GM12864 (cell line): Measurements from ENCODE around the gene CASP6.

Experiments
- DNase-seq: peaks from one replicate; pipeline ENCODE4 v3.0.0-alpha.2; 2011; ENCODE audit warnings: low read depth
- H3K4me3 ChIP-seq: 2 replicates; pipeline ENCODE4 v1.5.1; 2011; ENCODE audit warnings: mild to moderate bottlenecking, low read depth, low read length, control low read depth
- TF ChIP-seq, protein P1 (sequence below): IDR thresholded peaks from 2 replicates; pipeline ENCODE4 v1.5.1; 2011; ENCODE audit warnings: low read depth, mild to moderate bottlenecking, moderate library complexity, low read length, control low read depth, inconsistent platforms; ENCODE audit errors: missing control alignments

Gene CASP6

DNA sequence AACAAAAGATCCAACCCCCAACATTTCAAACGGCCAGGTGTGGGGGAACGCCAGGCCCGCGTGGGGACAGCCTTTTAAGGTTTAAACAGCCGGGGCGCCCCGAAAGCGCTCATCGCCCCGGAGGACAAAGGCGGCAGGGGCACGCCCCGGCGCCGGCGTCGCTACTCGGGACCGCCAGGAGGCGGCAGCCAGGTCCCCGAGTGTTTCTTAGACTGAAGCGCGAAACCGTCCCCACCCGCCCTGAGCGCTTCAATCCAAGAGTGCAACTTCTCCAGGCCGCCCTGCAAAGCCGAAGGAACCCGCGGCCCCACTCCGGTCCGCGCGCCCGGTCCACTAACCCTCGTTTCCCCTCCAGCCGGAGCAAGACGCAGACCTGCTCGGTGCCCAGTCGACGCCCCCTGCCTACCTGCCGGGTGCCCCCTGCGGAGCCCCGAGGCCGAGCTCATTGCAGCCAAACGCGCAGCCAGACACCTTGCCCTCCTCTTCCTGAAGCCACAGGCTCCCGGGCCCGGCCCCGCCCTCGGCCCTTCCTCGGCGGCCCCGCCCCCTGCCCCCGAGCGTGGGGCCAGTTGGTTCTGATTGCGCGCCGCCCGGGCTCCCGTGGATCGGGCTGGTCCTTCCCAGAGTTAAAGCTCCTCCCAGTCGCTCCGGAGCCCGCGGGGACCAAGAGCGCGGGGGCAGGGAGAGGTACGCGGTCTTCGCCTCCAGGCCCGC, at the start of gene CASP6:
CASP6 (minus strand) TSS at position 496 of the 714 bp plus-strand sequence; CDS start at position 446, 50 bp downstream.
- peak within 1 kb of the TSS; percentile 87 for H3K4me3 ChIP-seq
- TF ChIP-seq, protein P1, sequence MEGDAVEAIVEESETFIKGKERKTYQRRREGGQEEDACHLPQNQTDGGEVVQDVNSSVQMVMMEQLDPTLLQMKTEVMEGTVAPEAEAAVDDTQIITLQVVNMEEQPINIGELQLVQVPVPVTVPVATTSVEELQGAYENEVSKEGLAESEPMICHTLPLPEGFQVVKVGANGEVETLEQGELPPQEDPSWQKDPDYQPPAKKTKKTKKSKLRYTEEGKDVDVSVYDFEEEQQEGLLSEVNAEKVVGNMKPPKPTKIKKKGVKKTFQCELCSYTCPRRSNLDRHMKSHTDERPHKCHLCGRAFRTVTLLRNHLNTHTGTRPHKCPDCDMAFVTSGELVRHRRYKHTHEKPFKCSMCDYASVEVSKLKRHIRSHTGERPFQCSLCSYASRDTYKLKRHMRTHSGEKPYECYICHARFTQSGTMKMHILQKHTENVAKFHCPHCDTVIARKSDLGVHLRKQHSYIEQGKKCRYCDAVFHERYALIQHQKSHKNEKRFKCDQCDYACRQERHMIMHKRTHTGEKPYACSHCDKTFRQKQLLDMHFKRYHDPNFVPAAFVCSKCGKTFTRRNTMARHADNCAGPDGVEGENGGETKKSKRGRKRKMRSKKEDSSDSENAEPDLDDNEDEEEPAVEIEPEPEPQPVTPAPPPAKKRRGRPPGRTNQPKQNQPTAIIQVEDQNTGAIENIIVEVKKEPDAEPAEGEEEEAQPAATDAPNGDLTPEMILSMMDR, result peak; percentile 77
- DNase-seq, result peak; percentile 60

DNA sequence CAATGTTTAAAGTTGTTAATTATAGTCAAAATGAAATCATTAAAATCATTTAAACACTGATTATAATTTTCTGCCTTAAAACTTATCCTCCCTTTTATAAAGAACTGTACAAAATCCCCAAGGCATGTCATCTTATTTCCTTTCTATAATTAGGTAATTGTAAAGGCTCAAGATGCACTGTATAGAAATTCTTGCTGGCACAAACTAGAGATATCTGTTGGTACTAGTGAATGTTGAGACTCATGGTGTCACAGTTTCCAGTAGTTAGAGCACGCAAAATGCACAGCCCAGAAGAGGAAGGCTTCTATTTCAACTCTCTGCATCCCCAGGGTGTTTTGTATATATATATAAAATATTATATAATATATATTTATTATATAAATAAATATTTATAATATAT, 49.3 kb upstream of the CASP6 start:
- H3K4me3 ChIP-seq, result no peak overlapping the region
- TF ChIP-seq, protein P1, result no peak
- no peak for DNase-seq

DNA sequence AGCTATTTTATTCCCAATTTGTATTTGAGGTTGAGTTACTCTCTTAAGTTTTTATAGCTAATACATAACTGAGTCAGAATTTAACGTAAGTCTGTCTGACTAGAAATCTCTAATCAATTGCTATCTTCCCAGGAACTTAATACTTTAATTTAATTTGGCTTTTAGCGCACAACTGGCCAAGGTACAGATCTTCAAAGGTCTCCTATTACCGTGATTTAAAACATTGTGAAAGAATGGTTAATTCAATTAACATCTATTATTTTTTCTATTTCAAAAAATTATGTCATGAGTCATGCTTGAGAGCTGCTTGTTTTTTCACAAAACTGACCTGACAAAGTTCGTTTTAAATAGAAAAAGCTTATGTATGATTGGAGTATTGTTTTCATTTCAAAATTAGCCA, 48.6 kb upstream of the CASP6 start:
- no peak overlapping the region for H3K4me3 ChIP-seq
- DNase-seq, result no peak
- TF ChIP-seq, protein P1, result no peak

DNA sequence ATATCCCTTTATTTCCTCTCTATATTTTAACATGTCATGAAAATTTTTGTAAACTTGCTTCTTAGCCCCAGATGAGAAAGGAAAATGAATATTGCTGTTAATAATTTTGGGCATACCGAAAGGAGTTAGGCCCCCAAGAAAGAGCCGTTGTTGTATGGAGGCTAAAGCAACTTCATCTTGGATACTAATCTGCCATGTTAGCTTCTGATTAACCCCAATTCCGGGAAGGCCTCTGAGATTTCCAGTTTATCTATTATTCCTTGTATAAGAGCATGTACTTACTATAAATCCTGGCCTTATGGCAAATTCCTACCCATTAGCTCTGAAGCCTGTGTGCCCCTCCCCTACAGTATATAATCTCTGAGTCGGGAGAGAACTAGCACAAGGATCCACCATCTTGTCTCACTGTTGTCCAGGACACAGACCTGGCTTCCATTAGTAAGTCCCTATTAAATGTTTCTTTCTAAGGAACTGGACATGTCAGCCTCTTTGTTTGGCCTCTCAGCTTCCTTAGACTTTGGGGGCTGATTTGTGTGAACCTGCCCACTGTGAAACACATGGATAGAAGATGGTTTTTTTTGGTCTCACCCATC, 47.5 kb upstream of the CASP6 start:
- no peak overlapping the region for H3K4me3 ChIP-seq
- TF ChIP-seq, protein P1, result no peak
- no peak for DNase-seq

DNA sequence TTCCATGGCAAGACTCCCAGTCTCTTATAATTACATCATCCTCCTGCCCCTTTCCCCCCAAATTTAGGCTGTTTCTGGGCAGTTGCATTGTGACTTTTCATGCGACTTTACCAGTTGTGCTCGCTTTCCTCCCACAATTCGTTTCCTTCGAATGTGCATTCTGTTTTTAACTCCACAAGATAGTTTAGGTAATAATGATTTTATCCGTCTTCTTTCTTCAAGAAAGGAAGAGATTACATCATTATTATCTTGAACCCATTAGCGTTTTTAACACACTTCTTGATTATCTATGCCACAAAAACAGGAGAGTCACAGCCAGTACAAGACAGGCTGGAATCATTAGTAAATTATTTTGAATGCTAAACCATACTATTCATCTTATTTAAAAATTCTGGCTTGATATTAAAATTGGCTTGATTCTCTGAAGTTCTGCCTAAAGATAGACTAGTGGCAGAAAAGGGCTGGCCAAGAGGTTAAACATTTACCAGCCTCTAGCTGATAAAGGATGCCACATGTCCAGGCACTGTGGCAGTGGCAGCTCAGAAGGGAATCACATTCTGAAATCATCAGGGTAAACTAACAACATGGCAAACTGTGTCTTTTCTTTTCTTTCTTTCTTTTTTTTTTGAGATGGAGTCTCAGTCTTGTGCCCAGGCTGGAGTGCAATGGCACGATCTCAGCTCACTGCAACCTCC, 46.3 kb upstream of the CASP6 start:
- TF ChIP-seq, protein P1, result no peak
- no peak for DNase-seq
- H3K4me3 ChIP-seq, result no peak overlapping the region

DNA sequence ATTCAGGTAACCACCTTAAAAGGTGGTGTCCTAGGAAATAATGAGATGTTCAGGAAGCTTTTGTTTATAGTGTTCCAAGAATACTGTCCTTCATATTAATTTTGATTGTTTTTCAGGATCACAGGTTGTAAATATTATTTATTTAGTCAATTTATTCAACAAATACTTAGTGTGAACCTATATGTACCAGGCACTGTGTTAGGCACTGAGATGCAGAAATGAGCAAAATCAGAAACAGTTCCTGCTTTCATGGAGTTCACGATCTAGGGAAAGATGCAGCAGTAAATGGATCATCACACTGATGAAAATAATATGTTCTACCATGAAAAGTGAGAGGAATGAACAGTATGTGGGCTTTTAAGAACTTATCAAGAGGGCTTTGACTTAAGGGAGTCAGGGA, 44.9 kb upstream of the CASP6 start:
- TF ChIP-seq, protein P1, result no peak
- DNase-seq, result no peak
- H3K4me3 ChIP-seq, result no peak overlapping the region
